HG03175 (cell line): ENCODE data around the gene TUBB4B.

ENCODE experiments used
- ATAC-seq: cut with Tn5 transposase; IDR thresholded peaks from one replicate; pipeline ENCODE4 v1.9.1; 2021; ENCODE audit warnings: mild to moderate bottlenecking, moderate library complexity; ENCODE audit not compliant: unreplicated experiment

TUBB4B gene

DNA sequence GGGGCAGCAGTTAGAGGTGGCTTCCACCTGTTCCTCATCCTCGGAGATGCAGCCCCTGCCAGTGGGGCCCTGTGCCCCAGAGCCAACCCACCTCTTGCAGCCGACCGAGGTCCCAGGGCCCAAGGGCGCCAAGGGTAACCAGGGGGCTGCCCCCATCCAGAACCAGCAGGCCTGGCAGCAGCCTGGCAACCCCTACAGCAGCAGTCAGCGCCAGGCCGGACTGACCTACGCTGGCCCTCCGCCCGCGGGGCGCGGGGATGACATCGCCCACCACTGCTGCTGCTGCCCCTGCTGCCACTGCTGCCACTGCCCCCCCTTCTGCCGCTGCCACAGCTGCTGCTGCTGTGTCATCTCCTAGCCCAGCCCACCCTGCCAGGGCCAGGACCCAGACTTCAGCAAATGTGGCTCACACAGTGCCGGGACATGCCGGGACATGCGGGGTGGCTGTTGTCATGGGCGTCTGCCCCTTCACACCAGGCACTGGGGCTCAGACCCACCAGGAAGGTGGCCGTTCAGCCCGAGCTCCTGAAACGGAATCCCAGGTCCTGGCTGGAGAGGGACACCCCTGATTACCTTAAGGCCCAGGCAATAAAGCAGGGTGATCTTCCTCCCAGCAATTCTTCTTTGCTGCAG is 15.3 kb upstream of the TUBB4B start:
- ATAC-seq, result no peak

DNA sequence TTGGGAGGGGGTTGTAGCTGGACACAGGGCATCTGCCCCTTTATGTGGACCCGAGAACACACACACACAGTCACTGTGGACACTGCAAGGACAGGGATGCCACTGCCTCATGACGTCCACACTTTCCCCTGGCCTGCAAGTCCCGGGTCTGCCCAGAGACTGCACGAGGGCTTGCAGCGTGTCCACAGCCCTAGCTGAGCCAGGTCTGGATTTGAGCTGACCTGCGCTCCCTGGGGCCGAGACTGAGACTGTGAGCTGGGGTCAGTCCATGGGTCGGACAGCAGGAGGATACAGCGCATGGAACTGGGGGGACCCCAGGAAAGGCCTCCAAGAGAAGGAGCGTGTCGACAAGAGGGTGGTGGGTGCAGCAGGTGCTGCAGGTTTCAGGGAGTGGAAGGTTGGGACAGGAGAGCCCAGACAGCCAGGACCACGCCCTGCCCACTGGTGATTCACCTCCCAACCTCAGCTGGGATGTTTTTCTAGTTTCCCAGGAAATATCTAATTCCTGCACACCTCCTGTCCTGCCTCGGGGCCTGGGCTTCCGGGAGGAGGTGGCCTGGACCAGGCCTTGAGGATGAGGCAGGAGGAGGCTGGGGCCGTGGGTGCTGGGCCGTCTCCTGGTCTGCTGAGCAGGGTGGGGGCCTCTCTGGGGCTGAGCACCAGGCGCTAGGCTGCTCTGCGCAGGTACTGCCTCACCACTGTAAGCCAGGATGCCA is 14.6 kb upstream of the TUBB4B start:
- no peak for ATAC-seq

DNA sequence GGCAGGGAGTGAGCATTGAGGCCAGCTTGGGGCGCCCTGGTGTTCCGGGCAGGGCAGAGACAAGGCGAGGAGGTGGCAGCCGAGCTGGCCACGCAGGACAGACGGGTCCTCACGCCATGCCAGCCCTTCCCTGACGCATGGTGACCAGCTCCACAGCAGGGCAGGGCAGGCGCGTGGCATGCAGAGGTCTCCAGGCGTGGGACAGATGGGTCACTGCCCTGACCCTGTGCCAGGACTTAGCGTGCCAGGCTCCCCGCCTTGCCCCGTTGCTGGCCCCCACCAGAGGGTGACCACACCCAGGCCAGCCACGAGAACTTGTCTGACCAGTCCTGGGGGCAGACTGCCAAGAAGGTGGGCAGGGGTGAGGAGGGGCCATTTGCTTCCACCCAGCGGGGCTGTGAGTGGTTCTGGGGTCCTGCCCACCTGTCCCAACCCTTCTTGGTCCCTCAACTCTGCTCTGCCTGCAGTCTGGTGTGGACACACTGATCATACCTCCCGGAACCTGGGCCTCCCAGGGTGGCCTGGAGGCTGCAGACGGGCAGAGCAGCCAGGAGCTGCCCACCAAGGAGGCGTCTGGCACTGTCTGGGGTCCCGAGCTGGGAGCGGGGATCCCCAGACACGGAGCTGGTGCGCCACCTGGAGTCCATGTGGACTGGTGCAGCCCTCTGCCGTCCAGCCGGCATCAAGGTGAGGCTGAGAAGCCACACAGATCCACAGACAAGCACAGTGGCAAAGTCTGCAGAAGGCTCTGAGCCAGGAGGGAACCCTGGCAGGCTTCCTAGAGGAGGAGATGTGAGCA is 13.8 kb upstream of the TUBB4B start, which contains the start of gene RNF224:
Gene RNF224 (plus strand): TSS at position 449 of the 799 bp plus-strand sequence. CDS start 834 bp downstream, outside the sequence.
- no peak for ATAC-seq

GRCh38 chr9:137227853-137228505 is 13.1 kb upstream of the TUBB4B start:
- ATAC-seq, result no peak

DNA sequence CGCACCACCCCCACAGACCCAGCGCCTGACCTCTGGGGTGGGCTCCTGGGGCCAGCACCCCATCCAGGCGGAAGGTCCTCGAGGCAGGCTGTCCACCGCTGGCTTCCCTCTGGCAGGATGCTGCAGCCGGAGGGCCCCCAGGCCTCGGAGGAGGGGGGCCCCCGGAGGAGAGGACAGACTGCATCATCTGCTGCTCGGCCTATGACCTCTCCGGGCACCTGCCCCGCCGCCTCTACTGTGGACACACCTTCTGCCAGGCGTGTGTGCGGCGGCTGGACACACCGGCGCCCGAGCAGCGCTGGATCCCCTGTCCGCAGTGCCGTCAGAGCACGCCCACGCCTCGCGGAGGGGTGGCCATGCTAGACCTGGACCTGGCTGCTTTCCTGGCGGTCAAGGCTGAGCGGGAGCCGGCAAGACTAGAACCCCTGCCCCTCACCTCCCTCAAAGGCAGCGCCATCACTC is 12.6 kb upstream of the TUBB4B start:
- no peak for ATAC-seq

DNA sequence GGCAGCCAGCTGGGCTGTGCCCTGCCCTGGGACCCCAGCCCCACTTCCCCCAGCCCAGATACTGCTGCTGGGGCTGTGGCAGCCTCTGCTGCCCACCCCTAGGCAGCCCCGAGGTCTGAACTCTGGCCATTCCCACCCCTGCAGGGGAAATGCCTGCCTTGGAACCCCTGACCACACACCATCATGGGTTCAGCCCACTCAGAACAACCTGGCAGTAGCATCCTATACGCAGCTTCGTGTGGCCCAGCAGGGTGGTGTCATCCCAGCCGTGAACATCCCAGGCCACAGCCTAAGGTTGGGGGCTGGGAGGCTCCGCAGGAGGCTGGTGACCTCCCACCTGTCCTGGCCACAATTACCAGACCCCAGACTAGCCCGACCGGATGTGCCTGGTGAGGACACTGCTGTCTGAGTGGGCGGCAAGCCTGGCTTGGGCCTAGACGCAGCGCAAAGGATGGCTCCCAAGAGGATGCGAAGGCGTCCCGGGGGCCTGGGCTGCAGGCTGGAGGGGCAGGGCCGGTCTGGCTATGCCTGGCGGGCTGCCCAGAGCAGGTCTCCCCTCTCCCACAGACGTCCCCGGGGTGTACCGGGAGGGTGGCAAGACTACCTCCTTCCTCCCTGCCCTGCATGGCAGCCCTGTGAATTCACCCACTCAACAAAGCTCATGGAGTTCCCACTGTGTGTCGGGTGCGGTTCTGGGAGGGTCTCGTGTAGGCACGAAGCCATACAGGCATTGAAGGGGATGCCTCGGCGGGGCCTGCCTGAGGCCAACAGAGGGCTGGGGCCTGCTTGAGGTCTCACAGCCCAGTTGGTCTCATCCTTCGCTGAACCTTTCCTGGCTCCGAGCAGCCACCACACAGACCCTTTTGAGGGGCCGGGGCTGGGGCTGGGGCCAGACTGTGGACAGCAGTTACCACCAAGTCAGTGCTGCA is 11.9 kb upstream of the TUBB4B start:
- no peak for ATAC-seq

DNA sequence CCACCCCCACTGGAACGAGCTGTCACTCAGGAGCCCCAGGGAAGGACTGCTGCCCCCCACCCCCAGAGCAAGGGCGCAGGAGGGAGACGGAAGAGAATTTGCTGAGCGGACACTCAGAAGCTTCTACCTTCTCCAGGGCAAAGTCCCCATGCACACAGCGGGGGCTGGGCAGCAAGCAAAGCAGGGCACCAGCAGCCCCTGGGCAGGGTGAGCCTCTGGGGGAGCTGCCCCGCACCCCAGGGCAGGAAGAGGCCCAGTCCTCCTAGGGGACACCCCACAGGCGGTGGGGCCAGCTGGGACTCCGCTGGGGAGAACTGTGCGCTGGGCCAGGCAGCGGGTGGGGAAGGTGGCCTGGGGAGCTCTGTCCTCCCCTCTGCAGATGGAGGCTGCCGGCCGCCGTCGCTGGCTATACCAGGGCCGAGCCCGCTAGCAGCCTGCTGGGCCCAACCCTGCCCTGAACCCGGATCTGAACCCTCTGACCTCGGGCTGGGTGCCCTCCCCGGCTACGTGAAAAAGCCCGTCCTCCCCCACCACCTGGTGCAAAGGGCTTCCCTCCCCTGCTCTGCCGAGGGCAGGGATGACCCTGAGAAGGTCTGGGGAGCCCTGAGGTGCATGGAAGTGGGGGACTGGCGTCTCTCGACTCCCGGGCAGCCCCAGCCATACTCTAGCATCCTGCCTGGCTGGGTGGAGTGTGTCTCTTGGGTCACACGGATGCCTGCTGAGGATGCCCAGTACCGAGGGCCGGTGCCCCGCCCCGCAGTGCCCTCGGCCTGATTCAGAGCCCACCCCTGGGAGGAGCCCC is 11.0 kb upstream of the TUBB4B start:
- ATAC-seq, result no peak

- ATAC-seq, result no peak
Observed at GRCh38 chr9:137230705-137231371, 10.2 kb upstream of the TUBB4B start, which contains the start of gene SLC34A3. TSS of gene SLC34A3 (plus strand) at chr9:137230901. CDS start at chr9:137231703, 802 bp downstream.

DNA sequence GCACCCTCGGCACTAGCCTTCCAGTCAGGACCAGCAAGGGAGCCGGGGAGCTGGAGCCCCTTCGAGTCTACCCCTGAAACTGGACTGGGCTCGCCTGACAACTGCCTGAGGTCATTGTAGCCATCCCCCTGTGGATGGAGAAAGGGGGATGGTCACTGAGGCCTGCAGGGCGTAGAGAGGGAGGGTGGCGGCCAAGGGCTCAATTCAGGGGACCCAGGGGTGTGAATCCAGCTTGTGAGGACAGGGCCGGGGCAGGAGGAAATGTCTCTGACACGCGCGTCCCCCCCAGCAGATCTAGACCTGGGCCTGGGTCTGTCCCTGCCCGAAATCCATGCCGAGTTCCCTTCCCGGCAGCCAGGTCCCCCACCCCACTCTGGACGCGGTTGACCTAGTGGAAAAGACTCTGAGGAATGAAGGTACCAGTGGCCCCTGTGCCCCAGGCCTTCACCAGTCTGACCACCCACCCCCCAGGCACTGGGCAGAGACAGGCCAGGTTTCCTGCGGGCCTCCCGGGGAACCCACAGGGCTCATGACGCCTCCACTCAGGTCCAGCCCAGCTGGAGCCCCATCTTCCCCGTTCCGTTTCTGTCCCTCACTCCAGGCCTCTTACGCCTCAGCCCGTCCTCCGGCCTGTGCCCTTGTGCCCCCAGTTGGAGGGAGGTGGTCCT is 9.6 kb upstream of the TUBB4B start:
- no peak for ATAC-seq

GRCh38 chr9:137232101-137232500 is 9.0 kb upstream of the TUBB4B start:
- no peak for ATAC-seq

GRCh38 chr9:137232510-137232909 is 8.6 kb upstream of the TUBB4B start:
- ATAC-seq, result no peak

DNA sequence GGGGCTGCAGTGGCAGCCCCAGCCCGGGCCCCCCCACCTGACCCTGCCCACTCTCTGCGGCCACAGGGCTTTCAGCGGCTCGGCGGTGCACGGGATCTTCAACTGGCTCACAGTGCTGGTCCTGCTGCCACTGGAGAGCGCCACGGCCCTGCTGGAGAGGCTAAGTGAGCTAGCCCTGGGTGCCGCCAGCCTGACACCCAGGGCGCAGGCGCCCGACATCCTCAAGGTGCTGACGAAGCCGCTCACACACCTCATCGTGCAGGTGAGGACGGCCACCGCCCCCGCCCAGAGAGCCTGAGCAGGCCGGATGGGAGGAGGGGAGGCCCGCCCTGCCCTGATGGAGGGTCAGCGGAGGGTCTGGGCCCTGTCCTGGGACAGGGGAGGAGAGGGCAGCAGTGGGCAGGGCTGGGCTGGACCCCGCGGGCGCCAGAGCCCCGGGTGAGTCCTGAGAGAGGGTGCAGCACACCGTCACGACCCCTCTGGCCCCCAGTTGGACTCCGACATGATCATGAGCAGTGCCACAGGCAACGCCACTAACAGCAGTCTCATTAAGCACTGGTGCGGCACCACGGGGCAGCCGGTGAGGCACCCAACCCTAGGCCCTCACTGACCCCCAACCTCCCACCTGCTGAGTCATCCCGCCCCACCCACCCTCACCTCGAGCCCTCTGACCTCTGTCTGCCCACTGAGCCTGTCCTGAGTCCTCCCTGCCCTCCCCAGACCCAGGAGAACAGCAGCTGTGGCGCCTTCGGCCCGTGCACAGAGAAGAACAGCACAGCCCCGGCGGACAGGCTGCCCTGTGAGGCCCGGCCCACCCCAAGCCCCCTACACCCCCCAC is 7.7 kb upstream of the TUBB4B start:
- no peak for ATAC-seq

GRCh38 chr9:137234055-137234697 is 6.9 kb upstream of the TUBB4B start:
- no peak for ATAC-seq

GRCh38 chr9:137234758-137235423 is 6.2 kb upstream of the TUBB4B start:
- ATAC-seq, result no peak

DNA sequence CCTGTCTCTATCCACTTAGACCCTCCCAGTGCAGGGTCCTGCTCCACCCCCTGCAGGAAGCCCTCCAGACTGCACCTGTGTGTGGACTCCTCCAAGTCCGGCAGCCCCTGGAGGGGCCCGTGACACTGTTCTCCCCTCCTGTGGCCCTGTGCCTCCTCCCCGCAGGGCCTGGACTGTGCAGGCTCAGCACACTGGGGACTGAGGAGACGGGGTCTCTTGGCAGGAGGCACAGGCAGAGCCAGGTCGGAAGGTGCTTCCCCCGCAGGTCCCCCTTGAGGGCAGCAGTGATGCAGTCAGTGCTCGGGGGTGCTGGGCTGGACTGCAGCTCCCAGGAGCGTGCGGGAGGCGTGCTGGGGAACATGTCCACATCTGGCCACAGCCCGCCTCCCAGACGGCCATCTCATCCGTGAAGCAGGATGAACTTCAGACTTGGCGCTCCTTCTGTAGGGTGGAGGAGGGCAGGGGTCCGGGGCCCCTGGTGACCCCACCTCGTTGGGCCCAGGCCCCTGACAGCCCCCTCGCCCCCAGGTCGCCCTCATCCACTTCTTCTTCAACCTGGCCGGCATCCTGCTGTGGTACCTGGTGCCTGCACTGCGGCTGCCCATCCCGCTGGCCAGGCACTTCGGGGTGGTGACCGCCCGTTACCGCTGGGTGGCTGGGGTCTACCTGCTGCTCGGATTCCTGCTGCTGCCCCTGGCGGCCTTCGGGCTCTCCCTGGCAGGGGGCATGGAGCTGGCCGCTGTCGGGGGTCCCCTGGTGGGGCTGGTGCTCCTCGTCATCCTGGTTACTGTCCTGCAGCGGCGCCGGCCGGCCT is 5.5 kb upstream of the TUBB4B start:
- no peak for ATAC-seq
